Activated naive CD8-positive, alpha-beta T cell treated with anti-CD3 and anti-CD28 coated beads, Interleukin-2, amount 50 U/mL, for 16 hours (primary cell): Measurements from ENCODE around the gene CSRP1.
"Not testable (repeated sequence)": the region's sequence is repeated elsewhere in the genome, so short reads cannot be mapped to it uniquely, and the experiment has no call there.

Experiments used
- DNase-seq: peaks from one replicate; pipeline ENCODE4 v3.0.0-alpha.2; 2020; ENCODE audit warnings: low read depth, low spot score

CSRP1 gene

DNA sequence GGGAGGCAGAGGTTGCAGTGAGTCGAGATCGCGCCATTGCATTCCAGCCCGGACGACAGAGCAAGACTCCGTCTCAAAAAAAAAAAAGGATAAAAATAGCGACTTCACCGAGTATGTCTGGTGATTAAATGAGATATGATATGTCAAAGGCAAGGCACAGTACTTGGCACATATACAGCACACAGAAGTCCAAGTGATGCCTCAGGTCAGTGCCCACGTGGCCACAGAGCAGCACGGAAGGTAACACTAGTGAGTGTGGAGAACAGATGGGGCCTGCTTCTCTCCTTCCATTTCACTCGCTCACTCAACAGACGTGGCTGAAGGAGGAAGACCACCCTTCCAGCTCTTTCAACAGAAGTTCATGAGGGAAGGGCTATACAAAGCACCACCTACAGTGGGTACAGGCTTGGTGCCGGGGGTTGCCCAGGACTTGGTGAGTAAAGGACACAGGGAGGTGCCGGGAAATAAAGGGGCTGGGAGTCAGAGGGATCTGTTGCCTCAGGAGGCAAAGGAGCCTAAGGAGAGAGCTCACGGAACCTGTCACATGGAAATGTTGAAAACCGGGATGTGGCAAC, 8.9 kb downstream of the CSRP1 start:
- DNase-seq = no peak

GRCh38 chr1:201496296-201496690, 10.6 kb downstream of the CSRP1 start:
- no peak for DNase-seq

DNA sequence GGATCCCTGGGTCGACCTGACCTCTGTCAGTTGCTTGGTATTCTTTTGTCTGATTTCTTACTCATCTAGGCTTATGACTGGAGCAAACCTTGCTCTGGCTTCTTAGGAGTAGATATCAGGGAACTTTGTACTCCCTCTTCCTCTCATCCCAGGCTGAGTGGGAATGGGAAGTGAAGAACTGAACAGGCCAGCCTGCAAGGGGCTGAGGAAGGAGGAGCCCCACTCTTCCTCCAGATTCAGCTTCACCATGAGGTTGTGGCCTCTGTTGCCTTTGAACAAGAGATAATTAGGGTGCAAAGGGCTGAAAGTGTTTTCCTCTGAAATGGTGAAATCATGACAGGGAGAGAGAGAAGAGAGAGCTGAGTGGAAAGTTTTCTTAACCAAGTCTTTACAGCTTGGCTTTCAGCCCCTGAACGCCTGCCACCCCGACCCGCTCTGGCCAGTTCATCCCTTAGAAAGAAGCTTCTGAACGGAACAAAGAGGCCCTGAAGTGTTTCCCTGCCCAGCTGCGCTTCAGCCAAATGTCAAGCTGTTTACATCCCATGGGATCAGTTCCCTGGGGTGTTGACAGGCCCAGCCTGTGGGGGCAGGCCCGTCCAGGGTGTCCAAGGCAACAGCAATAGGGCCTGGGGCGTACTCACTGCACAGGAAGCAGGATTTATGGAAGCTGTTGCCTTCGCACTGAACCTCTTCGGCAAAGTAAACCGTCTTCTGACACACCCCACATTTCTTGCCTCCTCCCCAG, 11.2 kb downstream of the CSRP1 start:
- DNase-seq = no peak

- DNase-seq = no peak
Observed at GRCh38 chr1:201493757-201494617, 12.9 kb downstream of the CSRP1 start.

GRCh38 chr1:201493026-201493656, 13.8 kb downstream of the CSRP1 start:
- not testable (repeated sequence) for DNase-seq

DNA sequence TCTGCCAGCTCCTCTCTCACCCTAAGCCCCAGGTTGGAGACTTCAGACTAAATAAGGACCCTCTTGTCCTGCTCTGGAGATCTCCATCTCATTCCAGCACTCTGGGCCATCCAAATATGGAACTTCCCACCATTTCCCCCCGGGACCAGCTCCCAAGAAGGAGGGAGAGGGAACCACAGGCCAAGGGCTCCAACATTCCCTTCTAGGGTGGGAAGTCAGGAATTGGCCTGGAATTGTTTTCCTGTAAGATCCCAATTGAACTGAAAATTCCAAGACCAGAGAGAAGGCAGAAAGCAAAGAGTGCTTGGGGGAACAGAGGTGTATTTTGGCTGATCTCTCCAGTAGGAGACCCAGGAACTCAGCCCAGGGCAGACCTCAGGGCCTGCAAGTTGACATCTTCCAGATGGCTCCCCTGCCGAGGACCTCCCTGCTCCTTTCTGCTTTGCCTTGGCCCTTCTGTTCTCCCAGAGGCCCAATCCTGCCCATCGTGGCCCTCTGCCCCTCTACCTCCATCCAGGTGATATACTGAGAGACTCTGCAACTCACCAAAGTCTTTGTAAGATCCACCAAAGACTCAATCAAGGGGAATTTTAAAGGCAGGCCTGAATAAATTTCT, 14.9 kb downstream of the CSRP1 start:
- no peak for DNase-seq

DNA sequence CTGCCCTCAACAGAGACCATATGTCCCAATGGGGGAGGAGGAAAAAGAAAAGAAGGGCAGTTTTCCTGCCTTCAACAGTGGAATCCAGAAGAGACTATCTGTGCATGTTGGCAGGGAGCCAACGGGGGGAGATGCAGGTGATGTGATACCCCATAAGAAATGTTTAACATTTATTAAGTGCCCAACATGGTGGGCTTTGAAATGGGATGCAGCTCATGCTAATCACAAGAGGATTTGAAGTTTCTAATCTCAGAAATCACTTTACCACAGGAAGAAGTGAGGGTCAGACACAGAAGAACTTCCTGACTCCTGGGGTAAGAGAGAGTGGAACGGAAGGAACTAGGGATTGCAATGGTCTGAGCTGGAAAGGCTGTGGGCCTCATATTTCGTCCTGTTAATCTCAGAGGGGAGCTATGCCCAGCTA, 16.2 kb downstream of the CSRP1 start:
- no peak for DNase-seq

DNA sequence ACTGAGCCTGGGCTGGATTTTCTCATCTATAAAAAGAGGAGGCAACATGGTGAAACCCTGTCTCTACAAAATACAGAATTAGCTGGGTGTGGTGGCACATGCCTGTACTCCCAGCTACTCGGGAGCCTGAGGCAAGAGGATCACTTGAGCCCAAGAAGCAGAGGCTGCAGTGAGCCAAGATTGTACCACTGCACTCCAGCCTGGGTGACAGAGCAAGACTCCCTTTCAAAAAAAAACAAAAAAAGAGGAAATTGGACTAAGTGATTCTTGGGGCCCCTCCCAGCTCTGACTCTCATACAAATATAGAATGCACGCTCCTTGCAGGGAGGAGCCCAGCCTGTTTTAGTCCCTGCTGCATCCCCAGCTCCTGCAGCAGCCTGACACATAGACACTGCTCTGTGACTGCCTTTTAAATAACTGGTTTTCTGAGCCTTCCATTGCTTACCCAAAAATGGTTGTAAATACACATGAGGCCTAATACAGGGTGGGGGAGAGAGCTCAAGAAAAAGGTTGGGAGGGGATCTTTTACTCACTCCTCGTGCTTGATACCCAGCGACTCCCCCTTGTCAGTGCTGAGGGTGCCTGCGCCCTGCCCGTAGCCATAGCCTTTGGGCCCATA, 17.2 kb downstream of the CSRP1 start:
- DNase-seq = no peak

- DNase-seq = no peak
Observed at GRCh38 chr1:201488830-201489589, 17.9 kb downstream of the CSRP1 start.

- no peak for DNase-seq
Observed at GRCh38 chr1:201487742-201488141, 19.2 kb downstream of the CSRP1 start.

DNA sequence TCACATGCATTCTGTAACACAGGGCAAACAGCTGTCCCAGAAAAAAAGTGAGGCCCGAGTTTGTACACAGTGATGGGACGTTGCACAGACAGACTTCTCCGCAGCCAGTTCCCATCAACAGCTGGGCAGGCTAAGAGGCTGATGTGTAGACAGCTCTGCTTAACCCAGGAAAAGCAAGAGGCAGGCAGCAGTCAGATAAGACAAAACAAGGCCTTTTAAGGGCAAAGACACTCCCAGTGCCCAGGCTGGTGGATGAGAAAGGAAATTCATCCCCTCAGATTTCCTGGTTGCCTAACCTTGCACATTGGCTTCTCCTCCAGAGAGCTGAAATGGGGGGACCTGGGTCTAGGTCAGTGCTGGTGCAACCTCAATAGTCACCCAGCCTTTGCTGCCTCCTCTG, 20.7 kb downstream of the CSRP1 start:
- DNase-seq = no peak

DNA sequence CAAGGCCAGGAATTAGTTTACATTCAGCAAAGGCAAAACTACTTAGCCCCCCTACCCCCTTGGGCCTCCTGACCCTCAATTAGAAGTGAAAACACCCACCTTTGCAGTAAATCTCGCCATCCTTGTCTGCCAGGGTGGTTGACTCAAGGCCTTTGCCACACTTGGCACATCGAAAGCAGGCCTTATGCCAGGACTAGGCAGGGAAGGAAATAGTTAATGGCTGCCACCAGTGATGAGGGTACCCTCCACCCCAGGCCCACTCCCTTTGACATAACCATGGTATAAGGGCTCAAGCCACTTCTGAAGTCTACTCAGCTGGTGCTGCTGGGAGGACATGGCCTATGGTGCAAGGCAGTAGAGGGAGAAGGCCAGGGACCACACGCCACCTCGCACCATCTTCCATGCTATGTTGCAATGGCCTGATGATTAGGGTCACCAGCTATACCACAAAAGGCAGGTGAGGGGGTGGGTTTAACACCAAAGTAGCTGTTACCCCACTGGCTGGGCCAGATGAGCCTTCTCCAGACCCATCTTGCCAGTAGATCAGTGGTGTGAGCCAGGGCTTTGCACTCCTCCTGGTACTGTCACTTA, 21.6 kb downstream of the CSRP1 start:
- no peak for DNase-seq

- no peak for DNase-seq
Observed at GRCh38 chr1:201483373-201483949, 23.5 kb downstream of the CSRP1 start.

- DNase-seq = no peak
Observed at GRCh38 chr1:201482755-201483154, 24.2 kb downstream of the CSRP1 start.

DNA sequence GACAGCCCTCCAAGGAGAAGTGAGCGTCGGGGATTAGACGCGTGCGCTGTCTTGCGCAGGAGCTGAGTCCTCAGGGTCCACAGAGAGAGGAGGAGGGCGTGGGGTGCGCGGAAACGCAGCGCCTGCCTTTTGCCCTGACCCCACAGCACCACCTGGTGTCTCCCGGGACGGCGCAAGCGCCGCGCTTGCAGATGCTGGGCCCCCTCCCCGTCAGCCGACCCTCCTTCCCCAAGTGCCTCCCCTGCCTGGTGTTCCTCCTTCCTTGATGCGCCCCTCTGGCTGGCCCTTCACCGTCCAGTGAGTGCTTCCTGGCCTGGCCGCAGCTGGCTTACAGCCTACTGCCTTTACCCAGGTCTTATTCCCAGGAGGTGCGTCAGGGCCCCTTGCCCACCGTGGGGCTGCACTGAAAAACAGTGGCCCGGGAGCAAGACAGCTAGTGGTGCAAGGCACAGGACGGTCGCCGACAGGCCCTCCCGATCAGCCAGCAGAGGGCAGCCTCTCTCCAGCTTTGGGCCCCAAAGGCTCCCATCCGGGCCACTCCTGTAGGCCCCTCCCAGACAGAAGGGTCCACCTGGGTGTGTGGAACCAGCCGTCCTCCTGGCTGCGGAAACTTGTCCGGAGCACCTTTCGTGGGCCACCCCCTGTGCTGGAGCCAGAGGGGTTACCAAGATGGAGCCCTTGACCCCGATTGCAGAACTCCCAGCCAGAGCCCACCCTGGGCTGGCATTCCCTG, 25.0 kb downstream of the CSRP1 start:
- DNase-seq = peak; percentile 58

DNA sequence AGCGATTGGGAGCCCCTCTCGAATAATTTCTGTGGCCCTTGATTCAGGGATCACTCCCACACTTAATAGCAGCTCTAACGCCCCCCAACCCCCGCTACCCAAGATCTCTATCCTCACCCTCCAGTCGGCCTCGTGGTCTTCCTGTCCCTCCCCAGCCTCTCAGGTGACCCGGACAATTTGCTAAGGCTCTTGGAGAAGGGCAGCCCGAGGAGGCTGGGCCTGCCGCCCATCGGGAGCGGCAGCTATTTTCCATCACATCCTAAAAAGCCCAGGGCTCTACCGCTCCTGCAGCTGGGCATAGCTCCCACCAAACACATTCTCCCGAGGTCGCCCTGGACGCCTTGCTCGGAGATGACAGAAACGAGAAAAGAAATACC, 25.9 kb downstream of the CSRP1 start:
- no peak for DNase-seq

- DNase-seq = no peak
Observed at GRCh38 chr1:201480231-201481003, 26.5 kb downstream of the CSRP1 start.

- DNase-seq = no peak
Observed at GRCh38 chr1:201479201-201479730, 27.7 kb downstream of the CSRP1 start.
